Muscle of arm (tissue), 12 donors: Measurements from ENCODE around the gene P2RY2. TPM values are rescaled to one million over a fixed set of nuclear protein-coding genes. Genes with fewer than 3 reads are reported as not detected.

Source experiments
- DNase-seq: peaks from one replicate; pipeline ENCODE4 v3.0.0-alpha.2; 2013
- polyA plus RNA-seq, 12 donors: library from polyadenylated mRNA; unstranded; fragments of 120-200 nt; gene quantifications; one replicate each; pipeline ENCODE4 v1.2.1, GENCODE V29; 2013; ENCODE audit not compliant: insufficient read length in 12 of 12

P2RY2 gene
- polyA plus RNA-seq, 12 donors = 0.52 to 4.1 (median 2.0) TPM; not detected in 2

DNA sequence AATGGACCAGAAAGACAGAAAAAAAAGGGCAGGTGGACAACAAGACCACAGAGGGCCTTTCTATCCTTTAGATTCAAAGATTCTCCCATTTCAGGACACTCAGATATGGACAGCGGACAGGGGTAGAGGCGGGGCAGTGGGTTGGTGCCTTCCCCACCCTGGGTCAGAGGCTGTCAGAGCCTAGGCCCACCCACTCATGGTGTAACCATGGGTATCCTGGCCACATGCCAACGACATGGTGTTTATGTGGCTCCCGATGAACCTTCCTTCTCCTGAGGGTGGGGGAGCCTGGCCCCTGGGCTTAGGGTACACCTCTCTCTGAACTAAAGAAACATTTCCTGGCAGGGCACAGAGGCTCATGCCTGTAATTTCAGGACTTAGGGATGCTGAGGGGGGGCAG, 14.3 kb upstream of the P2RY2 start:
- DNase-seq = no peak

DNA sequence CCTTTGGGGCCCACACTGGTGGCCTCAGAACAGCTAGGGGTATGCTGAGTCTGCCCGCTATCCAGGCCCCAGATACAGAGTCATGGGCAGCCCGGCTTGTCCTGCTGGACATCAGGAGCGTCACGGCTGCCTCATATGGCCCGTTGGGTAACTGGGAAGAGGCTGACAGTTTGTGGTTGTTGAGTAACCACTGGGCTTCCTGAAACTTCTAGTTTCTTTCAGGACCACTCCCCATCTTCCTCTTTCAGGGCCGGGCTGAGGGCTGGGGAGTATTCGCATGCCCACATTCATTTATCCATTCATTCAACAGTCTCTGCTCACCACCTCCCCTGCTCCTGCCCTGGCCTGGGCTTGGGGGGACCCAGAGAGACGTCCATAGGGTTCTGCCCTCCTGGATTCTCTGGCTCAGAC, 13.4 kb upstream of the P2RY2 start:
- no peak for DNase-seq

GRCh38 chr11:73205661-73206343, 12.3 kb upstream of the P2RY2 start:
- DNase-seq = no peak

- no peak for DNase-seq
These were observed 11.3 kb upstream of the P2RY2 start for GRCh38 chr11:73206801-73207200.

DNA sequence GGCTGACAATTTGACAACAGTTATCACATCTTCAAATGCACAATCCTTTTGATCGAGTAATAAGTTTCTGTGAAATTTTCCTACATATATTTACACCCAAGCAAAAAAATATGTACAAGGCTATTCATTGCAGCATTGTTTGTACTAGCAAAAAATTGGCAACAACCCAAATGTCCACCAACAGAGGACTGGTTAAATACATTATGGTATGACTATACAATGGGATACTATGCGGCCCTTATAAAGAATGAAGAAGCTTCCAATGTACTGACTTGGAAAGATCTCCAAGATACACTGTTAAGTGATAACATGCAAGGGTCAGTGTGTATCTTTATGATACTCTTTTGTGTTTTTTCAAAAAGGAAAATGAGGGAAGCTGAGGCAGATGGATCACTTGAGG, 8.2 kb upstream of the P2RY2 start:
- no peak for DNase-seq

DNA sequence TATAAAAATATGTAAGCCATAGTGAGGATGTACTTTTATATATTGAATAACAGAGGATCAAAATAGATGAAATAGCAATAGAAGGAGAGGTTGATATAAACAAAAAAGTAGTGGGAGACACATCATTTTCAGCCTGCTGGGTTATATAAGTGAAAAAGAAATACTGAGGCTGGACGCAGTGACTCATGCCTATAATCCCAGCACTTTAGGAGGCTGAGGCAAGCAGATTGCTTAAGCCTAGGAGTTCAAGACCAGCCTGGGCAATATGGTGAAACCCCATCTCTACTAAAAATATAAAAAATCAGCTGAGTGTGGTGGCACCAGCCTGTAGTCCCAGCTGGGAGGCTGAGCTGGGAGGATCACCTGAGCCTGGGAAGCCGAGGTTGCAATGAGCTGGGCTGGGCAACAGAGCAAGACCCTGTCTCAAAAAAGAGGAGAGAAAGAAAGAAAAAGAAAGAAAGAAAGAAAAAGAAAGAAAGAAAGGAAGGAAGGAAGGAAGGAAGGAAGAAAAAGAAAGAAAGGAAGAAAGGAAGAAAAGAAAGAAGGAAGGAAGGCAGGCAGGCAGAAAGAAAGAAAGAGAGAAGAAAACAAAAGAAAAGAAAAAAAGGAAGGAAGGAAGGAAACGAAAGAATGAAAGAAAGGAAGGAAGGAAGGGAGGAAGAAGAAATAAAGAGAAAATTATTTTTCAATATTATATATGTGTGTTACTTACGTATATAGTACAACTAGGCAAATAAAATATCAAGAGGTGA, 7.0 kb upstream of the P2RY2 start:
- no peak for DNase-seq

DNA sequence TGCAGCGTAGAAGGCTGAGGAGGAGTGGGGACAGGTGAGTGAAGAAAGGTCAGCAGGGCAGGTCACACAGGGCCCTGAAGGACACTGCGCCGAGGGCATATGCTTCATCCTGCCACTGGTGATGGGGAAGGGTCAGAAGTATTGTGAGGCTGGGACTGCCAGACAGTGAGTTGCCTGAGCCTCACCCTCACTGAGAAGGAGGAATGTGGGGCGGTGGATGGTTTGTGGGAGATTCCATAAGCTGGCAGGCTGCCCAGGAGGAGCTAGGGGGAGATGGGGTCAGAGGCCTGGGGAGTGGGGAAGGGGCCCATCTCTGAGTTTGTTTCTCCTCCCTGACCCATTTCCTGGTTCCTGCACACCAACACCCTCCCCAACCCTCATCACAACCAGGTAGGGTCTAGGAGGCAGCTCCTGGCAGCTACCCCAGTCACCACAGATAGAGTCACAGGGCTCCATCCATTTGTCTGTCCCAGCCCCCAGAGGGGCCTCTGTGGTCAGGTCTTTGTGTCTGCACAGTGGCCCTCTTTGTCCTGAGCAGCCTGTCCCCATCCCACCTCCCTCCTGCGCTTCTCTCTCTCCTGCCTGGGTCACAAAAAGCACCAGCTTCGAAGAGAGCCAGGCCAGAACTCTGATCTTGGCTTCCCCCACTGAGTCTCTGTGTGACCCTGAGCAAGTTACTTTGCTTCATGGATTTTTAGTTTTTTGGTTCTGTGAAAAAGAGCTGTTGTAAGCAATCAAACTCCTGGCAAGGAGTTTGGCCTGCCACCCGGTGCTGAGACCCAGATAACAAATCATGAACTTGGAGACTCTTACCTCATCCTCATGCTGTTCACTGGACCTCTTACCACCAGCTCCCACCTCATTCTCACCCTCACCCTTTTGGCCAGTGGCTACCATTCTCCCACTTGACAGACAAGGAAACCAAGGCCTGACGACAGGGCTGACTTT, 4.6 kb upstream of the P2RY2 start:
- no peak for DNase-seq

GRCh38 chr11:73215191-73216134, 2.6 kb upstream of the P2RY2 start:
- DNase-seq = no peak

- no peak for DNase-seq
These were observed 1.6 kb upstream of the P2RY2 start for GRCh38 chr11:73216465-73216864.

DNA sequence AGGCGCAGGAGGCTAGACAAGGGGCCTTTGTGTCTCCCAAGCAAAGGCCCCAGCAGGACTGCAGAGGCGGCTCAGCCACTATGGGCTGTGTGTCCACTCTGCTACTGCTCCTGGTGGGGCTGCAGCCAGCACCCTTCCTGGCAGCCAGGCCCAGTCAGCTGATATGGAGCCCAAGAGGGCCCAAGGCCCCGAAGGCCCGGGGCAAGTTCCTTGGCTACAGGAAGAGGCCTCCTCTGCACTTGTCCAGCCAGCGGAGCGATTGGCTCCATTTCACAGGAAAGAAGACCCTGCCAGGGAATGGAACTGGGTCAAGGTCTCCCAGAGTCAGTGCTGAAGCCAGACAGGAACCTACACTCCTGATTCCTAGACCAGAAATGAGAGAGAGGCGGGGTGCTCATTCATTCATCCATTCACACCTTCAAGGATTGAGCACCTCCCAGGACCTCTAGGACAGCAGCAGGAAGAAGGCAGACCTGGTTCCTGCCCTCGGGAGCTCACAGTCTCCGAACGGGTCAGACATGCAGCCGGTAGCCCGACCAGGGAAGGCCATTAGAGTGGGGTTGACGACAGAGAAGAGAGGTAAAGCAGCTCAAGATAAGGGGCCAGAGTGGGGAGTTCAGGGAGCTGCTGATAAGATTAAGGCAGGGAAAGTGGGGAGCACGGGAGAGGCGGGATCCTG, 811 bp upstream of the P2RY2 start:
- no peak for DNase-seq

DNA sequence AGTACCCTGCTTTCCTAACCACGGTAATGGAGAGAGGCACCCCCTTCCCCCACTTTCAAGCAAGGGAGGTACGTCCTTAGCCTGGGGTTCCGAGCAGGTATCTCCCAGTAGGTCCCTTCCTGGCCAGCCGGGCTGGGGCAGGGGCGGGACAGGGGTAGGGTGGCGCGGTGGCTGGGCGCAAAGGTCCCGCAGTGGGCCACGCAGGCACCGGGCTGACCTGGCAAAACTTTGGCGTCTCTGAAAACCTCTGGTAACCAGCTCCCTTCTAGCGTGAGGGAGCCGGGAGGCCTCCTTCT, 323 bp upstream of the P2RY2 start:
- DNase-seq = no peak

DNA sequence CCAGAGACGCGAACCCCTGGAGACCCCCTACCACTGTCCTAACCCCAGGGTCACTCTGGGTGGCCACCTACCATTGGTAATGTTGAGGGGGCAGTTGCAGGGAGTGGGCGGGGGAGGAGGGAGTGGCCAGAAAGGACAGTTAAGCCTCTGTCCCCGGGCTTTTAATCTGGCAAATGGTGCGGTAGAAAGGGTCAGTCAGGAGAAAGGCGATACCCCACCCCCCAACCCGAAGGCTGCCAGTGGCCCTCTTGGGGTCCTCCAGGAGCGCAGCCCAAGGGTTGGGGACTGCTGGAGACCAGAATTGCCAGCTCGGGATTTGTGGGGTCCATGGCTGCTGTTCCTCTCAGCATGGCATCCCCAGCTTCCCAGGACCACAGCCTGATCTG, 742 bp downstream of the P2RY2 start:
- DNase-seq = no peak

DNA sequence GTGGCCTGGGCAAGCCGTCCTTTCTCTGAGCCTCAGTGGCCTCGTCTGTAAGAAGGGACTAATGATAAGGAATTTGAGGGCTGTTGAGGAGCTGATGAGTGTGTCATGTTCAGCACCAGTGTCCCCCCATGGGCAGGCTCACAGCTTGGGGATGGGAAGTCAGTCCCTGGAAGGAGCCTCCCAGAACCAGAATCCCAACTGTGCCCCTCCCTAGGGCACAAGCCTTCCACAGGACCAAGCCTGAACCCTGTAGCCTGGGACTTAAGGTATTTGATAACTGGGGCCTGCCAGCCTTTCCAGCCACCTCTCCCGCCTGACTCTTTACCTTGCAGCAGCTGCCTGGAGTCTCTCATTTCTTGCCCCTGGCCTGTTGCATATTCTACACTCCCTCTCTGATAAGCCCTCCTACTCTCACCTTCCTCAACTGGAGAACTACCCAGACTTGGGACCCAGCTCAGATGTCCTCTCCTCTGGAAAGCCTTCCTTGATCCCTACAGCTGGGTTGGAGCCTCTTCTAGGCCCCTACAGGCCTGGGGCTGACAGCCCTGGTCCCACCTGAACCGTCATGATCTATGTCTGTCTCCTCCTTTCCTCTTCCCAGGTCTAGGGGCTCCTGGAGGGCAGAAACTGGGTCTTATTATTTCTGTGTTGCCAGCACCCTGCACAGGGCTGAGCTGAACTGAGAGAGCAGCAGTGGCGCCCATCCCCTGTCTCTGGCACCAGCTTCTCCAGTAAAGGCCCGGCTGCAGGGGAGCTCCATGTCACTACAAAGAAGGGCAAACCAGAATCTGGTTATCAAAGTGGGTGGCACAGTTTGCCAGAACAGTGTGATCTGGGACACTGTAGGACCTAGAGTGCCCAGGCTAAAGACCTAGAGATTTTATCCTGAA, 1.6 kb downstream of the P2RY2 start:
- no peak for DNase-seq

- DNase-seq = no peak
These were observed 3.4 kb downstream of the P2RY2 start for GRCh38 chr11:73221451-73221850.

DNA sequence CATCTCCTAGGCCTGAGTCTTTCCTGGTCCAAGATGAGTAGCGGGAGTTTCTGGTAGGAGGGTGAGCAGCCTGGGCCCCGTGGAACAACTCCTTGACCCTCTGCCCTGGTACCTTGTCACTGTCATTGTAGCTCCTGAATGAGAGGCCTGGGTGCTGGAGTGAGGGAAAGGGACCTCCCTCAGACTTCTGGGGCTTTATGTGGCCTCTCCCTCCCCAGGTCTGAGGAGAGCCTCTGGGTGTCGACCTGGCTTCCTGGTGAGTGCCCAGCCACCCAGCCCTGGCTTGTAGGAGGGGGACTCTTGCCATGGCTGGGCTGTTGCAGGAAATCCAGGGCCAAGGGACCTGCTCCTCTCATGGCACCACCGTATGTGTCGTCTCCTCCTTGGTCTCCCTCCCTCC, 3.9 kb downstream of the P2RY2 start:
- no peak for DNase-seq

DNA sequence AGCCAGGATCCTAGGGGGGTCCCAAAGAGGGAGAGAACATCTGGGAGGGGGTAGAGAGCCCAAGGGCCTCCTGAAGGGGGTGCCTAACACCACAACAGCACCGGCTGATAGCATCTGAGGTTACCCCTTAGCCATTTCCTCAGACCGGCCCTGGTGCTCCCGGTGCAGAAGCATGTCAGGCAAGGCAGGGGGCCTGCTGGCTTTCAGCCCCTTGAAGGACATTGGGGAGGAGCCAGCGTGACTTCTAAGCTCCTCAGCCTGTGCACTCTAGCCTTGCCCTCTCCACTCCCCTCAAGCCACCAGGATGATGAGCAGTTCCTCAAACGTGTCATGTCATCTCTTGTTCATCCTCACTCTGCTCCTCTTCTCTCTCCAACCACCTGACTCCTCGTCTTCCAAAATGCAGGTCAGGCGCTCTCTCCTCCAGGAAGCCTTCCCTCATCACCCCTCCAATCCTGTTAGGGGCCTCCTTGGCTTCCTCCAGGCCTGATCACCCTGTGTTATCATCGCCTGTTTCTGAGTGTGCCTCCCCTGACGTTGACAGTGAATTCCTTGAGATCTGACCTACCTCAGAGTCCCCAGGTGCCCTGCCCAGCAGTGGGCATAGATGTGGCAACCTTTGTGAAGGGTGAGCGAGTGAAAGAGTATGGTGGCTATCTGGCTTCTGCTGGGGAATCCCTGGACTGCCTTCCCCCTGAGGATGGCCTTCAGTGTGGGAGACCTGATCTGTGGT, 6.1 kb downstream of the P2RY2 start:
- no peak for DNase-seq

- no peak for DNase-seq
These were observed 7.1 kb downstream of the P2RY2 start for GRCh38 chr11:73225001-73225686.

- DNase-seq = no peak
These were observed 7.8 kb downstream of the P2RY2 start for GRCh38 chr11:73225851-73226250.
